CD4-positive, alpha-beta T cell treated with Interleukin-6 at 100 ng/mL for 8 hours (primary cell): ENCODE results near the gene NEK6.

ENCODE experiments used
- DNase-seq: peaks from one replicate; pipeline ENCODE4 v3.0.0-alpha.2; 2020; ENCODE audit warnings: mixed read lengths, low spot score

NEK6 gene

GRCh38 chr9:124261736-124262648, 4.2 kb downstream of the NEK6 start:
- no peak for DNase-seq

DNA sequence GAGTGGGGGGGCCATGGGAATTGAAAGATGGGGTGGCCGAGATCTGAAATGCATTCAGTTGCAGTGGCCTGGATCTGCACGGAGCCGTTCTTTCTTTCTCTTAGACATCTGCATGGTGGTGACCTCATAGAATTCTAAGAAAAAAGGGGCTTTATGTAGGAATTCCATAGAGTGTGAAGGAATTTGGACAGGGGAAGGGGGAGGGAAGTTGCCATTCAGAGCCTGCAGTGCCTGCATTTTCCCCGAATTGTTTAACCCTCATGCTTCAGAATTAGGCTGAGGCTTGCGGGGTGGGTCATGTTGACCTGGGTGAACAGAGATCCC, 4.9 kb downstream of the NEK6 start:
- DNase-seq = no peak

DNA sequence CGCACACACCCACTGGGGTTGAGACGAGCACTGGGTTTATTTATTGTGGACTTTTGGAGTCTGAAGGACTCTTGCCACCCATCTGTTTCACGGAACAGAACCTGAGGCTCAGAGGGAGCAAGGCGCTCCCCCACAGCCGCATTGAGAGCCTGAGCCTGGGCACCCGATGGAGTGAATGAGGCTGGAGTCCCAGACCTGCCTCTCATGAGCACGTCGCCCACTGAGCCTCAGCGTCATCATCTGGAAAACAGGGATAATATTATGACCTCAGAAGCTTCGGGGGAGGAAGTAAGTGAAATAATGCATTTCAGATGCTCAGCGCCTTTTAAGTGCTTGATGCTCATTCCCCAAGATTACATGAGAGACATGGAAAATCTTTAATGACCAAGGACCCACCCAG, 5.5 kb downstream of the NEK6 start:
- DNase-seq = no peak

- DNase-seq = no peak
Measured at GRCh38 chr9:124263800-124264426, 6.2 kb downstream of the NEK6 start.

- no peak for DNase-seq
Measured at GRCh38 chr9:124264823-124265233, 7.1 kb downstream of the NEK6 start.

DNA sequence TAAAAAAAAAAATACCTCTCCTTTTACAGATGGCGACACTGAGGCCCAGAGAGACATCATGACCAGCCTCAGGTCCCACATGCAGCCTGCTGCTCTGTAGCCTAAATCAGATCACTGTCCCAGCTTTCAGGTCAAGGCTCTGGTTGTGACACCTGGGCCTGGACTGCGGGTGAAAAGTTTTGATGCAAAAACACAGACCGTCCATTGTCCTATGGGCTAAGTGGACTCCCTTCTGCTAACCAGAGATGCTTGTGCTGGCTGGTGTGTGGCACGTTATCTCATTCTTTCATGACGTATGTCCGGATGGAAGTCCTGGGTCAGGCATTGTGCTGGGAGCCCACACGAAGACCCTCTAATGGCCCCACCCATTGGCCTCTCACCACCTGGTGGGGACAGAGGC, 7.8 kb downstream of the NEK6 start:
- DNase-seq = no peak

DNA sequence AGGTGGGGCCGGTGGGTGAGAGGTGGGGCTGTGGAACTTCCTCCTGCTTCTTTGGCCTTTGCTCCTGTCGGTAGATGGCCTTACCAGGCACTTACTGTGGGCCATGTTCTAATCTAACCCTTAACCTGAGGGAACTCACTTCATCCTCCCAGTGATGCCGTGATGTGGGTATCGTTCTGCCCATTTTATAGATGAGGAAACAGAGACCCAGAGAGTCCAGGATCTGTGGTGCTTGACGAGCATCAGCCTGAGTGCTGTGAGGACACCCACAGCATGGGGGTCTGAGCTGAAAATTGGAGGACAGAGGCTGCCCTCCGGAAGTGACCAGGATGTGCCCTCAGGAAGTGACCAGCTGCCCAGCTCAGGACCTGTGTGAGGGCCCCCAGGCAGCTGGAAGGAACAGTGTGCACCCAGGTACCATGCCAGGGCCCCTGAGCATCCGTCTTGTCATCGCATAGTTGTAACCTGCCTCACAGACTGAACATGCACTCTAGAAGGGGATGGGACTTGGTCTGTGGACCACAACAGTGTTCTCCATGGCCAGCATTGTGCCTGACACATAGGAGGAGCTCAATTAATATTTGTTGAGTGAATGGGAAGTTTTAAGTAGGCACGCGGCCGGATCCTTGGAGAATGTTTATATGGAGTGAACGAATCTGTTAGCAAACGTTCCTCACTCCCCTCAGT, 8.5 kb downstream of the NEK6 start:
- no peak for DNase-seq

DNA sequence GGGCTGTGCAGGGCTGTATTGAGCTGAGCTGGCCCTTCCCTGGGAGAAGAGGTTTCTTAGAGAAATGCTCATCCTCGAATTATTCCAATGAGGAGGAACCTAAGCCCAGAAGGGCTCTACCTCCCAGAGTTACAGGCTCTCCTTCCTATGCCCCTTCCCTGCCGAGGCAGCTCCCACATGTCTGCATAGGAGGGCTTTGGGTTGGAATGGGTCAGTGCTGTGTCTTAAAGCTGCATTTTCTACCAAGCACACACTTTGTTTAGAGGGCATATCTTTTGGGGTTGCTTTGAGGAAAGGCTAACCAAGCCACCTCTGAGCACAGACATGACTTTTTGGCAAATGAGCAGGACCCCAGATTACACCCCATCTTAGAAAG, 9.1 kb downstream of the NEK6 start:
- no peak for DNase-seq

GRCh38 chr9:124267271-124267807, 9.6 kb downstream of the NEK6 start:
- no peak for DNase-seq

DNA sequence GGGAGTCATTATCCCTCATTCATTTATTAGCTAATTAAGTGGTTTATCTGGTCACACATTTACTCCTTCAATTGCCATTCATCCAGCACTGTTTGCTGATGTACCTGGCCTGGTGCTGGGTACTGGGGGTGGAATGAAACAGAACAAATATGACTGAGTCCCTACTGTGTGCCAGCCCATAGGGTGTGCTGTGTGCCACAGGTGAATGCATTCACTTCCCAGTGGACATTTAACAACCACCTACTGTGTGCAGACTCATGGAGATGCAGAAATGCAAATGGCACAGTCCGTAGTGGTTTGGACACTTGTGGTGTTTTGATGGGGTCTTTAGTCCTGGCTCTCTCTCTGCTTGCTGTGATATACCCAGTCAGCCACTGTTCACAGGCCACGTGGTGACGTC, 10.5 kb downstream of the NEK6 start:
- no peak for DNase-seq

GRCh38 chr9:124268661-124269060, 10.9 kb downstream of the NEK6 start:
- DNase-seq = no peak

DNA sequence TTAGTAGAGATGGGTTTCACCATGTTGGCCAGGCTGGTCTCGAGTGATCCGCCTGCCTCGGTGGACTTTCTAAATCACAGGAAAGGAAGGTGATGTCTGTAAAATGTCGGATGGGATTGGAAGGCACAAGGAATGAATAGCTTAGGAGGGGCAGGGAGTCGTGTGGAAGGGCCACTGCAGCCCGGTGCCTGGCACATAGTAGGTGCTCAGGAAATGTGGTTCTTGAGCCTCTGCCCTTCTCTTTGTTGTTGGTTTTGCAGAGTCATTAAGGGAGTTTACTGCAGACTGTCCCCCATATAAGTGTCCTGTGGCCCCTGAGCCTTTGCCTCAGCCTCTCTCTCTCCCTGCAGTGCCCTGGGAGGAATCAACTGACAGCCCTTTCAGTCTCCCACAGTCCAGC, 11.8 kb downstream of the NEK6 start:
- no peak for DNase-seq

DNA sequence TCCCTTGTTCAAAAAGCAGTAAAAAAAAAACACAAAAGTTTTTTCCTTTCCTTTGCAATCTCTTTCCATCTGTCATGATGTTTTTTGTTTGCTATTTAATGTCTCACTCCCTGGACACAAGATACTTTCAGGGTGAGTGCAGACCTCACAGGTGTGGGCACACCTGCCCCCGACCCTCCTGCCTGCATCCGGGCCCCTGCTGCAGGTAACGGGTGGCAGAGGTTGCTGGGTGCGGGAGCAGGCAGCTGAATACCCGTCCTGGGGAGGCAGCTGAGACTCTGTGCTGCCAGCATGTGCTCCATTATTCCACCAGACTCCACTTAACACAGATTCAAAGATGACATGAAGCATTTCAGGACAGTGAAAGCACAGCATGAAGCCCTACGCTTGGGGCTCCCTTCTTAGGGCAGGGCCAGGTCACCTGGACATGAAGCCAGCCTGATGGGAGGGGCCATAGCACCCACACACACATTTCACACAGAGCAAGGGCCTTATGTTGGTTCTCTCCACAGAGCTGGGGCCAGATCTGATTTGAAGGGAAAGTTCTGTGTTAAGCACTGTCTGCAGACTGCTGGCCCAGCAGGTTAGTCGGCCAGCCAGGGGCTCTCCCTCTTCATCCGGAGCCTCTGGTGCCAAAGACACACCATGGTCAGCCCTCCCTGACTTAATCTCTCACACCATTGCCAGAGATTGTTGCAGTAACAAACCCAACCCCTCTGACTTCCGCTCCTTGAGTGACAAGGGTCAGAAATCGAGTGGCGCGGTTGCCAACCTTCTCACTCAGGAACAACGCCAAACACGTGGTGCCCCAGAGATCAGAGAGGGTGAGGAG, 13.0 kb downstream of the NEK6 start:
- DNase-seq = no peak

- DNase-seq = no peak
Measured at GRCh38 chr9:124271660-124272059, 13.9 kb downstream of the NEK6 start.

DNA sequence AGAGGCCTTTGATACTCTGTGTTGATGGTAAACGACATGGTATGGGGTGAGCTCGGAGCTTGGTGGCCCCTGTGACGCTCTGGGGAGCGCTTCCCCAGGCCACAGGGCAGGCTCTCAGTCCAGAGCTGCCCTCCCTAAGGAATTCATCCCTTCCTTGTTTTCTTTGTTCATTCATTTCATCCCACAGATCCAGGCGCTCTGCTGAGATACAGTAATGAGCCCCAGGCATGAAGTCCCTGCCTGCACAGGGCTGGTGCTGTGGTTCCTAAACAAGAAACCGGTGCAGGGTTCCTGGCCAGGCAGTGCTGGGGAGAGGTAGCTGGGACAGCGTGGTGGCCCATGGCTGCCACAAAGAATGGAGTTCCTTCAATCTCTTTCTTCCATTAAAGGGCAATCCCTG, 14.4 kb downstream of the NEK6 start:
- DNase-seq = no peak

- no peak for DNase-seq
Measured at GRCh38 chr9:124272979-124273378, 15.2 kb downstream of the NEK6 start.

GRCh38 chr9:124273427-124274160, 15.8 kb downstream of the NEK6 start:
- DNase-seq = no peak

GRCh38 chr9:124274226-124274625, 16.5 kb downstream of the NEK6 start:
- DNase-seq = no peak

DNA sequence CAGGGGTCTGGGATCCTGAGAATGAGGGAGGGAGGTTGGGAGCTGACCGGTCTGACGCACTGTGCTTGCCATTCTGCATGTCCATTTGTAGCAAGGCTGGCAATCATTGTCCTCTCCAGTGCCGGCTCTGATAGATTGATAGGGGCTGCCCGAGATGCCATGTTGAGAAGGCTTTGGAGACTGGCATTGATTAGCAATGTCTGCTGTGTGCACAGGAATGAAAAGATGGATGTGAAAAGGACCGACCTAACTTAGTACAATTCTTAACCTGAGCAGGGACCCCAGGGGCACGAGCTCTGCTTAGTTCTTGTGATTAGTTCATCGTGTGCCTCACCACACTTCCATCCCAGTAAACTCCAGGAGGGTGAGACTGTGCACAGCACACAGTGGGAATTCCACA, 17.0 kb downstream of the NEK6 start:
- no peak for DNase-seq

- DNase-seq = no peak
Measured at GRCh38 chr9:124277420-124277819, 19.7 kb downstream of the NEK6 start.

GRCh38 chr9:124278054-124278540, 20.3 kb downstream of the NEK6 start:
- DNase-seq = no peak
